ENCODE measurements around the gene SERPINB7.

Gene SERPINB7

GRCh38 chr18:63850636-63851035 is 75.4 kb downstream of the SERPINB7 start:
- no peak for DNase-seq
